Measurements from ENCODE around the gene FPR3. TPM values are rescaled to one million over a fixed set of nuclear protein-coding genes. Genes with fewer than 3 reads are reported as not detected.

FPR3 gene
- total RNA-seq, 3 donors from 2014 or later, result 3.9 to 20.0 (median 12.0) TPM

- Histone ChIP-seq H3K9me3 (peaks cover 70 to 98% of the 10 kb centered on the region in 2 donors), H3K4me1 (no peaks in the 10 kb centered on the region), H3K27ac (no peak overlapping the region), H3K4me3 (no peak overlapping the region), H3K27me3 (no peaks in the 10 kb centered on the region), H3K36me3 (no peaks in the 10 kb centered on the region)
- intact Hi-C loops (cut with DNase I; ENCODE audit: low total_unique reads), result no loop called here
- no peak for DNase-seq (ENCODE audit: low spot score in 2 of 2)
- TF ChIP-seq POLR2A (IDR thresholded peaks at IDR 0.05) (no peak), POLR2AphosphoS5 (IDR thresholded peaks at IDR 0.05) (no peak), CTCF (IDR thresholded peaks at IDR 0.05) (no peak)
These were observed 67.1 kb downstream of the FPR3 start for GRCh38 chr19:51861870-51862622.

GRCh38 chr19:51873097-51873496 lies 78.1 kb downstream of the FPR3 start:
- Histone ChIP-seq H3K36me3 (peaks cover 40% of the 10 kb centered on the region), H3K9me3 (peaks cover 81 to 99% of the 10 kb centered on the region in 2 donors), H3K27ac (no peak overlapping the region), H3K4me3 (no peak overlapping the region), H3K27me3 (no peaks in the 10 kb centered on the region), H3K4me1 (no peaks in the 10 kb centered on the region)
- TF ChIP-seq POLR2A (IDR thresholded peaks at IDR 0.05) (no peak), POLR2AphosphoS5 (IDR thresholded peaks at IDR 0.05) (no peak), CTCF (IDR thresholded peaks at IDR 0.05) (no peak)
- intact Hi-C loops (cut with DNase I; ENCODE audit: low total_unique reads), result no loop called here
- DNase-seq (ENCODE audit: low spot score in 2 of 2), result no peak

Other genes starting within 250 kb of the FPR3 start
- 10 to 100 TPM in 1 of 3 donors, 1 to 10 TPM in 2; 4.3 to 12.1 (median 8.9) TPM for gene ZNF175, start 223.9 kb upstream of the FPR3 start, total RNA-seq
- gene SIGLEC5, start 164.8 kb upstream of the FPR3 start, total RNA-seq, result 1 to 10 TPM in 2 of 3 donors, not detected in 1; 1.6 to 1.8 TPM
- 1 to 10 TPM in 2 of 3 donors, not detected in 1; 2.0 to 5.9 TPM for gene SIGLEC14, start 148.3 kb upstream of the FPR3 start, total RNA-seq
- 10 to 100 TPM in 2 of 3 donors, 1 to 10 TPM in 1; 9.1 to 29.3 (median 27.2) TPM for gene SPACA6, start 101.8 kb upstream of the FPR3 start, total RNA-seq
- gene HAS1, start 71.2 kb upstream of the FPR3 start, total RNA-seq, result 10 to 100 TPM in 1 of 3 donors, 1 to 10 TPM in 1, under 1 TPM in 1; 0.33 to 61.8 (median 4.2) TPM
- gene FPR1, start 43.3 kb upstream of the FPR3 start, total RNA-seq, result 10 to 100 TPM in 2 of 3 donors, 1 to 10 TPM in 1; 6.0 to 14.9 (median 13.1) TPM
- under 1 TPM; 0.15 to 0.98 (median 0.32) TPM for gene FPR2, start 34.0 kb upstream of the FPR3 start, total RNA-seq
- 10 to 100 TPM; 19.5 to 46.4 (median 21.0) TPM for gene ZNF577, start 92.8 kb downstream of the FPR3 start, total RNA-seq
- gene ZNF649, start 109.9 kb downstream of the FPR3 start, total RNA-seq, result 10 to 100 TPM; 11.7 to 22.8 (median 15.4) TPM
- 10 to 100 TPM in 1 of 3 donors, 1 to 10 TPM in 2; 5.9 to 13.5 (median 7.9) TPM for gene ZNF613, start 132.3 kb downstream of the FPR3 start, total RNA-seq
- 10 to 100 TPM; 14.1 to 31.2 (median 14.4) TPM for gene ZNF350, start 191.7 kb downstream of the FPR3 start, total RNA-seq
- gene ZNF615, start 213.1 kb downstream of the FPR3 start, total RNA-seq, result 10 to 100 TPM; 15.4 to 35.9 (median 27.2) TPM
- gene ZNF614, start 233.2 kb downstream of the FPR3 start, total RNA-seq, result 10 to 100 TPM in 1 of 3 donors, 1 to 10 TPM in 2; 5.6 to 13.6 (median 9.5) TPM